ENCODE data around the gene ATP8B3. TPM values are rescaled to one million over a fixed set of nuclear protein-coding genes. Genes with fewer than 3 reads are reported as not detected.
A peak's percentile ranks its signal among the peaks of the same experiment; 100 is the strongest.

Gene ATP8B3
- total and polyA plus RNA-seq, 2 of the 13 experiments (the other 11 are each of a cell fraction or from before 2014, with no cell fraction given): 2.6 to 5.9 TPM

- TF ChIP-seq SCMH1 (CRISPR knock-in tag; IDR thresholded peaks at IDR 0.05; ENCODE audit: borderline replicate concordance) (no peak), EP300 (IDR thresholded peaks at IDR 0.05; ENCODE audit: low read depth in 2 of 2, low read length in 2 of 2) (no peak), EP300 (CRISPR knock-in tag; IDR thresholded peaks at IDR 0.05; ENCODE audit: borderline replicate concordance) (no peak), PRPF4 (IDR thresholded peaks at IDR 0.05; ENCODE audit: low read depth, low read length, poor library complexity, severe bottlenecking) (no peak), SMC3 (IDR thresholded peaks at IDR 0.05; ENCODE audit: low read length) (peak; percentile 8; the same call in 1 of the 2 replicates), PITX1 (CRISPR knock-in tag; IDR thresholded peaks at IDR 0.05) (0 out of 2 replicates have a peak, but pooled peaks have one; percentile 36), ZNF776 (CRISPR knock-in tag; IDR thresholded peaks at IDR 0.05) (no peak), BORCS8-MEF2B (CRISPR knock-in tag; IDR thresholded peaks at IDR 0.05) (0 out of 2 replicates have a peak, but pooled peaks have one; percentile 39), EZH2 (conservative IDR thresholded peaks at IDR 0.05; ENCODE audit: low read depth, low read length) (no peak), TEF (CRISPR knock-in tag; IDR thresholded peaks at IDR 0.05) (no peak), ZBTB43 (CRISPR knock-in tag; conservative IDR thresholded peaks at IDR 0.05) (no peak), KLF15 (CRISPR knock-in tag; IDR thresholded peaks at IDR 0.05; ENCODE audit: borderline replicate concordance) (no peak), ZNF563 (CRISPR knock-in tag; IDR thresholded peaks at IDR 0.05) (no peak), THYN1 (CRISPR knock-in tag; IDR thresholded peaks at IDR 0.05; ENCODE audit: borderline replicate concordance, low read depth) (no peak), HOXA3 (CRISPR knock-in tag; IDR thresholded peaks at IDR 0.05) (peak; percentile 56; the same call in 1 of the 2 replicates), TFDP1 (CRISPR knock-in tag; IDR thresholded peaks at IDR 0.05; ENCODE audit: borderline replicate concordance) (no peak), ZBTB7B (CRISPR knock-in tag; IDR thresholded peaks at IDR 0.05) (no peak), ZNF746 (CRISPR knock-in tag; IDR thresholded peaks at IDR 0.05) (no peak), IRX3 (CRISPR knock-in tag; IDR thresholded peaks at IDR 0.05; ENCODE audit: borderline replicate concordance, low read depth) (no peak), AGO1 (IDR thresholded peaks at IDR 0.05; ENCODE audit: low read depth, low read length, poor library complexity, severe bottlenecking) (no peak), PATZ1 (CRISPR knock-in tag; IDR thresholded peaks at IDR 0.05) (peak; percentile 31; the same call in 1 of the 2 replicates)
Observed at GRCh38 chr19:1853295-1854038, 41.4 kb upstream of the ATP8B3 start (continued).
